Stimulated activated CD8-positive, alpha-beta memory T cell treated with anti-CD3 and anti-CD28 coated beads, Interleukin-7, amount 100 ng/mL, for 1 hour (primary cell): ENCODE data around the gene COPA.
"Not testable (repeated sequence)": the region's sequence is repeated elsewhere in the genome, so short reads cannot be mapped to it uniquely, and the experiment has no call there.

Experiments
- DNase-seq, 2 donors: peaks; one replicate each; pipeline ENCODE4 v3.0.0-alpha.2; 2020; ENCODE audit warnings: low read depth in 2 of 2

COPA gene

DNA sequence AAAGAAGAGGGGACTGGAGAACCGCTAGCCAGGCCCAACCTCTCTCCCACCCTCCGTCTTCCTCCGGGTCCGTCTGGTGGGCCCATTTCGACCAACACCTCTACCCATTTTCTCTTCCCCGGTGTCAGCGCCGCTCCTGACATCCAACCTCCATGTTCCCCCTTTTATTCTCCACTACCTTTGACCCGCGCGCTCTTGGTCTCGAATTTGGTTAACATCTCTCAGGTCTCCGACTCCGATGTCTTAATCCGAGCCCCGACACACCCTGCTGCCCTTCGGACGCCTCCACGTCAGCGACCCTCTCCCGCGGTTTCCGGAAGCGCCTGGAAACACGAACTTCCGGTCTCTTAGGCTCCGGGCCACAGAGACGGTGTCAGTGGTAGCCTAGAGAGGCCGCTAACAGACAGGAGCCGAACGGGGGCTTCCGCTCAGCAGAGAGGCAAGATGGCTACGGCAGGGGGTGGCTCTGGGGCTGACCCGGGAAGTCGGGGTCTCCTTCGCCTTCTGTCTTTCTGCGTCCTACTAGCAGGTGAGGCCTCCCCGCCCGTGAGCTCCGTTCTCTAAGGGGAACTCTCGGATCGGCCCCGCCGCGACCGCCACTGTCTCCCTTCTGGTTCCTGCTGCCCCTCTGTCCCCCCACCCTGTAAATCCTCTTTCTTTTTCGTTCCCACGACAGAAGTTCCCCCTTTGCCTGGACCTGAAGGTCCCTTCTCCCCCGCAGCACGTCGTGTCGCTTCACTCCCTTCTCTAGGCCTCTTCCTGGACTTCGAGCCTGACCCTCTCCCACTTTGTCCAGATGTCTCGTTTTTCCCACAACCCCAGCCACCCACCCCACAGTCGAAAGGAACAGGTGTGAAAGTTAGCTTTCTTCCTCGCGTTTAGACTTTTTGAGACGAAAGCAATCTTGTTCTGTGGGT is at the start of gene COPA, which contains the start of gene NCSTN:
Gene COPA (minus strand): TSS at position 298 of the 917 bp plus-strand sequence. CDS start 80 bp downstream, at position 218.
Gene NCSTN (plus strand): TSS at position 431 of the 917 bp plus-strand sequence. CDS start 14 bp downstream, at position 445.
- peak; percentile 76 to 77 for DNase-seq

- not testable (repeated sequence) for DNase-seq
Observed at GRCh38 chr1:160388406-160388805, 45.4 kb upstream of the COPA start.

DNA sequence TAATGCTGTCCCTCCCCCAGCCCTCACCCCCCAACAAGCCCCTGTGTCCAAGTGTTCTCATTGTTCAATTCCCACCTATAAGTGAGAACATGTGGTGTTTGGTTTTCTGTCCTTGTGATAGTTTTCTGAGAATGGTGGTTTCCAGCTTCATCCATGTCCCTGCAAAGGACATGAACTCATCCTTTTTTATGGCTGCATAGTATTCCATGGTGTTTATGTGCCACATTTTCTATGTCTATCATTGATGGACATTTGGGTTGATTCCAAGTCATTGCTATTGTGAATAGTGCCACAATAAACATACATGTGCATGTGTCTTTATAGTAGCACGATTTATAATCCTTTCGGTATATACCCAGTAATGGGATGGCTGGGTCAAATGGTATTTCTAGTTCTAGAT is 41.8 kb upstream of the COPA start:
- not testable (repeated sequence) for DNase-seq

GRCh38 chr1:160377585-160378206 is 34.6 kb upstream of the COPA start:
- DNase-seq, result no peak

- no peak for DNase-seq
Observed at GRCh38 chr1:160376525-160377131, 33.6 kb upstream of the COPA start.

- DNase-seq, result no peak
Observed at GRCh38 chr1:160375788-160376524, 32.9 kb upstream of the COPA start.

DNA sequence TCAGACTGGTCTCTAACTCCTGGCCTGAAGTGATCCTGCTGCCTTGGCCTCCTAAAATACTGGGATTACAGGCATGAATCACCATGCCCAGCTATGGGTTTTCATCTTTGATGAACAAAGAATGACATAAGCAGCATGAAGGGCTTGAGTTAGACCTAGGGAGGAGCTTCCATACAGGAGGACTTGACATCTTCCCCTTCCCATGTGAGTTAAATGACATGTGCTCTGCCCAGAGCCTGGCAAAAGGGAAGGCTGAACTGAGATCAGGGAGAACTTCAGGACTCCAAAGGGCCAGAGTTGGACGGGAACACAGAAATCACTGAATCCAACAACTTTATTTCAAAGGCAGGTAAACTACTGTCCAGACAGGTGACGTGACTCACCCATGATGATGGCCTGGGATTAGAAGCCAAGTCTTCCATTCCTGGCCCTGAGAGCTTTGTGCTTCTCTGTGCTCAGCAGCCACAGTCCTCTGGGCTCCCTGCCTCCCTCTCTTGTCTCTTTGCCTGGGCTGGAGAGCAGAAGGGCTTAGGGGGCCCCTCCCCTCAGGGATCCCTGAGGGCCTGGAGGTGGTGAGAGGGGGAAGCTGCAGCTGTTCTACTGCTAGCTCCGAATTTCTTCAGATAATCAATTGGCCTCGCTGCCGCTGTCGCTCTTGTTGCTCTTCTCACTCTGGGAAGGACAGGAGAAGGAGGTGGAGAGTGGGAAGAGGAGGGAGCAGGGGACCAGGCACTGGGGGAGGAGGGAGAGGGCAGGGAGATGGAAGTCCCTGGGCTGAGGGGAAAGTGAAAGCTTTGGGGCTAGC is 31.5 kb upstream of the COPA start:
- DNase-seq, result no peak

GRCh38 chr1:160373696-160374095 is 30.6 kb upstream of the COPA start:
- DNase-seq, result no peak

DNA sequence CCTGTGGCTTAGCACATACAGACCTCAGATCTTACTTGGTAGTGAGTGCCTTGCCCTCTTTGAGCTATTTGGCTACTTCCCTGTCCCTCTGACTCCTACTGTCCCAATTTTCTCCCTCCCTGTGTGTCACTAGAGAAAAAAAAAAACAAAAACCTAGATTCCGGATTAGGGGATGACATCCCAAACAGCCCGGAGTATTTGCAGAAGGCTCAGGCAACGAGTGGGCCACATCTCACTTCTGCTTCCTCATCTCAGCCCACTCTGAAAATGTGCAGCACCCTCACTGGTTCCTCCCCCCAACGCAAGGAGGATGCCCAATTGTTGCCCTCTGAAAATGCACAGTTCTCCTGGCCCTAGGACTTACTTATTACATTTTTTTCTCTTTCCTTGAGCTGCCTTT is 28.7 kb upstream of the COPA start:
- no peak for DNase-seq

DNA sequence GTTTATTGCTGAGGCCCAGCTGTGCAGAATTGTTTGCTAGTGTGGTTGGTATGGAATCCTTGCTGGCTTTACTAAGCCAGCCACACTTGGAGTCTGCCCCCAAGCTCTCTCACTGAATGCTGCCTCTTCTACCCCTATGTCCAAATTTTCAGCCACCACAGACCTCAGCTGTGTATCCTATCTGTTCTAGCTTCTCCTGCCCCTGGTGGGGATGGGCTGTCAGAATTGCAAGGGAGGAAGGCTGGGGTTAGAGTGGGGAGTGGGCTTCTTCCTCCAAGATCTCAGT is 28.2 kb upstream of the COPA start:
- DNase-seq, result no peak

DNA sequence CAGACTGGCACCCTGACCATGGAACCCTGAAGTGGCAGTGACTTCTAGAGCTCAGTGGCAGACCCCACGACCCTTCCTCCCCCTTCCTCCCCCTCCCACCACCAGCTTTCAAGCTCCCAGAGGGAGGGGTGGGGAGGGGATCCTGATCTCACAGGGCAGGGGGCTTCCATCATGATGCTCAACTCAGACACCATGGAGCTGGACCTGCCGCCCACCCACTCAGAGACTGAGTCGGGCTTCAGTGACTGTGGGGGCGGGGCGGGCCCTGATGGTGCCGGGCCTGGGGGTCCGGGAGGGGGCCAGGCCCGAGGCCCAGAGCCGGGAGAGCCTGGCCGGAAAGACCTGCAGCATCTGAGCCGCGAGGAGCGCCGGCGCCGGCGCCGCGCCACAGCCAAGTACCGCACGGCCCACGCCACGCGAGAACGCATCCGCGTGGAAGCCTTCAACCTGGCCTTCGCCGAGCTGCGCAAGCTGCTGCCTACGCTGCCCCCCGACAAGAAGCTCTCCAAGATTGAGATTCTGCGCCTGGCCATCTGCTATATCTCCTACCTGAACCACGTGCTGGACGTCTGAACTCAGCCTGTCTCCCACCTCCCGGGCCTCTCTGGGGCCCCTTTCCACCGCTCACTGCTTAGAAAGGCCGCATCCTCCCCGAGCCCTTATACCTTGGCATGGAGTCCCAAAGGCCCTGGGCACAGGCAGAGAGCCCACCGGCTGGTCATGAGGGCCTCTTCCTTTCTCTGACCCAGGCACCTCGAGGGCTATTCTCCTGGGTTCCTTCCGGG is 27.7 kb upstream of the COPA start:
- DNase-seq, result no peak

DNA sequence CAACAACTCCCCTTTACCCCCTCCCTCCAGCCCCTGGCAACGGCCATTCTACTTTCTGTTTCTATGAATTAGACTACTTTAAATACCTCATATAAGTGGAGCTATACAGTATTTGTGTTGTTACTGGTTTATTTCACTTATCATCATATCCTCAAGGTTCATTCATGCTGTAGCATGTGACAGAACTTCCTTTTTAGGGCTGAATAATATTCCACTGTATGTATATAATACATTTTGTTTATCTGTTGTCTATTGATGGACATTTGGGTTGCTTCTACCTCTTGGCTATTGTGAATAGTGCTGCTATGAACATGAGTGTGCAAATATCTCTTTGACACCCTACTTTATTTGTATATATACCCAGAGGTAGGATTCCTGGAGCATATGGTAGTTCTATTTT is 26.0 kb upstream of the COPA start:
- no peak for DNase-seq

- no peak for DNase-seq
Observed at GRCh38 chr1:160367934-160368923, 25.2 kb upstream of the COPA start.

DNA sequence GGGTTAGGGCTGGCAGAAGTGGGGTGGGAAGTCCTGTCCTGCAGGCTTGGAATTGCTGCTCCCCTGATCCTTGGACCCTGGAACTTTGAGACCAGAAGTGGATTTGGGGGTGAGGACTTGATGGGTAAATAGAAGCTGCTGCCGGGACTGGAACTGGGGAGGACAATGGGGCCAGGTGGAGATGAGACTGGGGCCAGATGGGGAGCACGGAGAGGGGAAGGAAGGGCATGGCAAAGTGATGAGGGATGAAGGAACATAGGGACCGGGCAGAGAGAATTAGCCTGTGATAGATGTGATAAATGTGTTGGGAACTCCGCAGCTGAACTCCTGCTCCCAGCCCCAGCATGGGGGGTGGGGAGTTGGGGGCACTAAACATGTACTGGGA is 24.5 kb upstream of the COPA start:
- no peak for DNase-seq

- no peak for DNase-seq
Observed at GRCh38 chr1:160366731-160367515, 23.9 kb upstream of the COPA start, which contains the start of gene NHLH1. TSS of gene NHLH1 (plus strand) at chr1:160367071. CDS start at chr1:160370732, 3,661 bp downstream.

- no peak for DNase-seq
Observed at GRCh38 chr1:160365325-160365724, 22.3 kb upstream of the COPA start.

DNA sequence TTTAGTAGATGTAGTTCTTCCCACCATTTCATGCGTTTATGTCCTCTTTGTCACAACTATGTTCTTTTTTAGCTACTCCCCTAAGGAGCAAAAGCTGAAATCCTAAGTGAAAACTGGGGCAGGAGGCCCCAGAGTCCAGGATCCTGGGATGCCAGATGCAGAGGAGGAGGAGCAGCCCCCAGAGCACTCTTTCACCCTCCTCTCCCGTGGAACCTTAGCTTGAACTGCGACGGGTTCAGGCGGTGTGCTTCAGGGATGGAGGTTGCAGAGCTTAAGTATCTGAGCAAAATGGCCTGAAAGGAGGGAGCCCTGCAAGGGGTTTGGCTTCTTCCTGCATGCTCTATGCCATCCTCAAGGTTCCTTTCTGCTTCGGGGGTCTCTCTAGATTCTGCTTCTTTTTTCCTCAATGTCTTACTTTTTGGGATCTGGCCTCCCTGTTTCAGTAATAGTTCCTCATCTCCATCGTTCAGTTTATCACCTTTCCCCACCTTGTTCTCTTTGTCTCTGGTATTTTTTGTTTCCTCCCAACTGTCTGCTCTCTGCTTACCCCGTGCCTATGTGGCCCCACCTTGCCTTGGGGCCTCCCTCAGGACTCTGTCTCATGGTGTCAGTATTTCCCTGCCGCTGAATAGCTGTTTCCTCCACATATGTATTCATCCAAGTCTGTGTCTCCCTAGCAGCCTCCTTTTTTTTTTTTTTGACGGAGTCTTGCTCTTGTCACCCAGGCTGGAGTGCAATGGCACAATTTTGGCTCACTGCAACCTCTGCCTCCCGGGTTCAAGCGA is 21.1 kb upstream of the COPA start:
- no peak for DNase-seq
